OCI-LY7 (cell line): Measurements from ENCODE around the gene N4BP2. TPM values are rescaled to one million over a fixed set of nuclear protein-coding genes. Genes with fewer than 3 reads are reported as not detected.

Experiments
- BruUV-seq: library from RNA; stranded (reverse); fragments of 400-500 nt; replicated peaks from 2 replicates; lab custom pipeline; 2021; lab: Mats Ljungman, UMichigan
- CTCF ChIA-PET: fragments of 300-600 bp; sonication (Branson Sonifier 250); formaldehyde crosslinking; loops from one replicate; lab custom pipeline; 2022; ENCODE audit warnings: antibody characterized with exemption; ENCODE audit not compliant: unreplicated experiment; lab: Charles Lee
- POLR2A ChIA-PET: fragments of 300-600 bp; sonication (Branson Sonifier 250); formaldehyde crosslinking; loops from one replicate; lab custom pipeline; 2022; ENCODE audit warnings: antibody characterized with exemption; lab: Charles Lee
- DNase-seq: peaks from one replicate; pipeline ENCODE4 v3.0.0-alpha.2; 2015; ENCODE audit warnings: low spot score
- H2AFZ ChIP-seq: fragments of 200-600 bp; sonication (generic), shearing (Covaris generic); 2 replicates; pipeline ENCODE4 v1.6.1; 2014; ENCODE audit warnings: mild to moderate bottlenecking, antibody characterized with exemption, low read length, moderate library complexity
- H3K27ac ChIP-seq: fragments of 200-600 bp; sonication (generic); 2 replicates; pipeline ENCODE4 v1.5.1; 2014; ENCODE audit warnings: mixed run types, low read depth, mild to moderate bottlenecking, moderate library complexity, low read length, inconsistent platforms; ENCODE audit not compliant: poor library complexity, severe bottlenecking
- H3K36me3 ChIP-seq: fragments of 200-600 bp; sonication (generic); 2 replicates; pipeline ENCODE4 v1.6.1; 2014; ENCODE audit warnings: mild to moderate bottlenecking, antibody characterized with exemption, low read length, moderate library complexity, mixed read lengths; ENCODE audit not compliant: insufficient read depth
- H3K4me1 ChIP-seq: fragments of 200-600 bp; sonication (generic); 2 replicates; pipeline ENCODE4 v1.5.1; 2014; ENCODE audit warnings: mild to moderate bottlenecking, low read length; ENCODE audit not compliant: insufficient read depth, poor library complexity, severe bottlenecking
- H3K4me2 ChIP-seq: fragments of 200-600 bp; sonication (generic); 2 replicates; pipeline ENCODE4 v1.6.1; 2014; ENCODE audit warnings: mild to moderate bottlenecking, low read length
- H3K4me3 ChIP-seq: fragments of 200-600 bp; sonication (generic); 2 replicates; pipeline ENCODE4 v1.5.1; 2014; ENCODE audit warnings: mild to moderate bottlenecking, low read depth, low read length; ENCODE audit not compliant: poor library complexity, severe bottlenecking
- H3K79me2 ChIP-seq: fragments of 200-600 bp; sonication (generic); 2 replicates; pipeline ENCODE4 v1.6.1; 2016; ENCODE audit warnings: low read depth, mild to moderate bottlenecking, low read length, moderate library complexity, mixed read lengths; ENCODE audit not compliant: insufficient read depth
- H3K9me2 ChIP-seq: fragments of 200-600 bp; sonication (generic); 2 replicates; pipeline ENCODE4 v1.6.1; 2016; ENCODE audit warnings: mild to moderate bottlenecking, low read length, mixed read lengths; ENCODE audit not compliant: insufficient read depth
- H3K9me3 ChIP-seq: fragments of 200-600 bp; sonication (generic); 2 replicates; pipeline ENCODE4 v1.6.1; 2014; ENCODE audit warnings: mild to moderate bottlenecking, mixed run types, low read length, mixed read lengths
- H4K20me1 ChIP-seq: fragments of 200-600 bp; sonication (generic); 2 replicates; pipeline ENCODE4 v1.6.1; 2014; ENCODE audit warnings: mild to moderate bottlenecking, antibody characterized with exemption, low read length, moderate library complexity, mixed read lengths; ENCODE audit not compliant: insufficient read depth
- EZH2phosphoT487 ChIP-seq: fragments of 200-600 bp; sonication (generic); IDR thresholded peaks from 2 replicates; pipeline ENCODE4 v1.6.1; 2018; ENCODE audit warnings: low read depth, borderline replicate concordance, mild to moderate bottlenecking, mixed run types, antibody characterized with exemption, low read length, moderate library complexity, mixed read lengths
- intact Hi-C: fragments of 100-400 bp; cut with micrococcal nuclease; formaldehyde crosslinking; loops from one replicate; pipeline ENCODE4 v1.10.0; 2022; ENCODE audit not compliant: unreplicated experiment
- total RNA-seq, 2 experiments: library from RNA; depleted of rRNA in 1 of 2; stranded (reverse); fragments of >200 nt in 1 of 2; shearing (Covaris generic) in 1 of 2; gene quantifications; 2 replicates each; pipeline ENCODE4 v1.2.3, GENCODE V29; 2014 to 2022
- TF ChIP-seq, protein P1 (sequence below): fragments of 200-600 bp; sonication (generic); conservative IDR thresholded peaks from 2 replicates; pipeline ENCODE4 v1.5.1; 2014; ENCODE audit warnings: mild to moderate bottlenecking, antibody characterized with exemption, low read length, moderate library complexity, mixed read lengths

The N4BP2 gene
- total RNA-seq, 2 experiments from 2014 or later, result 11.4 to 17.8 TPM

DNA sequence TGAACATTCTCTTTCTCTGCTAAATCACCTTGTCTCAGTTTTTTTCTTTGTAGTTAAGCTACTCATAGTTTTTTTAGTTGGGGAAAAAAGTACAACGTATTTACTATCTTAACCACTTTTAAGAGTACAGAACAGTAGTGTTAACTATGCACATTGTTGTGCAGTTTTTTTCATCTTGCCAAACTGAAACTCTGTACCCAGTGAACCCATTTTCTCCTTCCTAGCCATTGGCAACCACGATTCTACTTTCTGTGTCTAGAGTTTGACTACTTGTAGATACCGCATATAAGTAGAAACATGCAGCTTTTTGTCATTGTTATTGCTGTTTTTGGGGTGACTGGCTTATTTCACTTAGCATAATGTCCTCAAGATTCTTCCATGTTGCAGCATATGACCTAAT, 10.0 kb downstream of the N4BP2 start:
- DNase-seq, result no peak
- H3K4me3 ChIP-seq, result no peak overlapping the region
- CTCF ChIA-PET, result no interaction called here
- no peak for TF ChIP-seq EZH2phosphoT487
- TF ChIP-seq, protein P1, sequence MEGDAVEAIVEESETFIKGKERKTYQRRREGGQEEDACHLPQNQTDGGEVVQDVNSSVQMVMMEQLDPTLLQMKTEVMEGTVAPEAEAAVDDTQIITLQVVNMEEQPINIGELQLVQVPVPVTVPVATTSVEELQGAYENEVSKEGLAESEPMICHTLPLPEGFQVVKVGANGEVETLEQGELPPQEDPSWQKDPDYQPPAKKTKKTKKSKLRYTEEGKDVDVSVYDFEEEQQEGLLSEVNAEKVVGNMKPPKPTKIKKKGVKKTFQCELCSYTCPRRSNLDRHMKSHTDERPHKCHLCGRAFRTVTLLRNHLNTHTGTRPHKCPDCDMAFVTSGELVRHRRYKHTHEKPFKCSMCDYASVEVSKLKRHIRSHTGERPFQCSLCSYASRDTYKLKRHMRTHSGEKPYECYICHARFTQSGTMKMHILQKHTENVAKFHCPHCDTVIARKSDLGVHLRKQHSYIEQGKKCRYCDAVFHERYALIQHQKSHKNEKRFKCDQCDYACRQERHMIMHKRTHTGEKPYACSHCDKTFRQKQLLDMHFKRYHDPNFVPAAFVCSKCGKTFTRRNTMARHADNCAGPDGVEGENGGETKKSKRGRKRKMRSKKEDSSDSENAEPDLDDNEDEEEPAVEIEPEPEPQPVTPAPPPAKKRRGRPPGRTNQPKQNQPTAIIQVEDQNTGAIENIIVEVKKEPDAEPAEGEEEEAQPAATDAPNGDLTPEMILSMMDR, result no peak
- no peak overlapping the region for H3K27ac ChIP-seq
- H2AFZ ChIP-seq, result no peak overlapping the region
- POLR2A ChIA-PET, result interaction anchor here (0.6 to 0.7 kb wide), 3 partner anchors 10 to 1207 kb away, joined by 3 to 5 read pairs (median 3); partner anchors contain the start of gene N4BP2
- H3K4me1 ChIP-seq, result no peaks in the 10 kb centered on the region
- intact Hi-C loops, result loop anchor here (5.0 kb wide), 1 partner anchor 66 kb away; no protein-coding TSS in a partner anchor
- no peak overlapping the region for H3K4me2 ChIP-seq
- H3K9me3 ChIP-seq, result no peaks in the 10 kb centered on the region
- BruUV-seq, result no TSS peak
- H4K20me1 ChIP-seq, result no peaks in the 10 kb centered on the region
- H3K36me3 ChIP-seq, result peaks cover 4% of the 10 kb centered on the region; the same call in 1 of the 2 replicates
- H3K79me2 ChIP-seq, result no peaks in the 10 kb centered on the region
- no peaks in the 10 kb centered on the region for H3K9me2 ChIP-seq

DNA sequence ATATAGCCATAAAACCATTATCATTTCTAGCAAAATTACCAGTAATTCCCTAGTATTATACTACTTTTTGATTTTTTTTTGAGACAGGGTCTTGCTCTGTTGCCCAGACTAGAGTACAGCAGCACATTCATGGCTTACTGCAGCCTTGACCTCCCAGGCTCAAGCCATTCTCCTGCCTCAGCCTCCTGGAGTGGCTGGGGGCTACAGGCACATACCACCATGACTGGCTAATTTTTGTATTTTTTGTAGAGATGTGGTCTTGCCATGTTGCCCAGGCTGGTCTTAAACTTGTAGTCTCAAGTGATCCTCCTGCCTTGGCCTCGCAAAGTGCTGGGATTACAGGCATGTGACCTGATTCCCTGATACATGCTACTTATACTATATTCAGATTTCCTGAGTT, 13.7 kb downstream of the N4BP2 start:
- no peaks in the 10 kb centered on the region for H3K9me2 ChIP-seq
- TF ChIP-seq, protein P1, result no peak
- TF ChIP-seq EZH2phosphoT487, result no peak
- H3K9me3 ChIP-seq, result no peaks in the 10 kb centered on the region
- H3K4me3 ChIP-seq, result no peak overlapping the region
- intact Hi-C loops, result no loop called here
- no peaks in the 10 kb centered on the region for H3K4me1 ChIP-seq
- ChIA-PET CTCF (no interaction called here), POLR2A (no interaction called here)
- H3K4me2 ChIP-seq, result no peak overlapping the region
- no peak for DNase-seq
- H3K27ac ChIP-seq, result no peak overlapping the region
- no peak overlapping the region for H2AFZ ChIP-seq
- H4K20me1 ChIP-seq, result no peaks in the 10 kb centered on the region
- no peaks in the 10 kb centered on the region for H3K79me2 ChIP-seq
- BruUV-seq, result no TSS peak
- H3K36me3 ChIP-seq, result peaks cover 16% of the 10 kb centered on the region

DNA sequence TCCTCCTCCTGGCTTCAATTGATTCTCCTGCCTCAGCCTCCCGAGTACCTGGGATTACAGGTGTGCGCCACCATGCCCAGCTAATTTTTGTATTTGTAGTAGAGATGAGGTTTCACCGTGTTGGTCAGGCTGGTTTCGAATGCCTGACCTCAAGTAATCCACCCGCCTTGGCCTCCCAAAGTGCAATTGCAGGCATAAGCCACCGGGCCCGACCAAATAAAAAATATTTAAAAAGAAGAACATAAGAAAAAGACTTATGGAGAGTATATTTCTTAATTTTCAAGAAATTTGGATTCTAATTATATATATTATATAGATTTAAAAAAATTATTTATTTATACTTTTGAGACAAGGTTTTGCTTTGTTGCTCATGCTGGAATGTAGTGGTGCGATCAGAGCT, 29.8 kb downstream of the N4BP2 start:
- CTCF ChIA-PET, result no interaction called here
- POLR2A ChIA-PET, result interaction anchor here (0.5 to 1.2 kb wide), 4 partner anchors 10 to 151 kb away, joined by 3 to 5 read pairs (median 3); no protein-coding TSS in a partner anchor
- H3K9me3 ChIP-seq, result no peaks in the 10 kb centered on the region

More for the DNA sequence above, 29.8 kb downstream of the N4BP2 start:
- BruUV-seq, result no TSS peak
- no peaks in the 10 kb centered on the region for H3K9me2 ChIP-seq
- H4K20me1 ChIP-seq, result no peaks in the 10 kb centered on the region
- no peak overlapping the region for H3K4me2 ChIP-seq
- no peak overlapping the region for H3K4me3 ChIP-seq
- H3K79me2 ChIP-seq, result no peaks in the 10 kb centered on the region
- DNase-seq, result no peak
- peaks cover 1% of the 10 kb centered on the region for H3K36me3 ChIP-seq
- no peaks in the 10 kb centered on the region for H3K4me1 ChIP-seq
- no peak for TF ChIP-seq EZH2phosphoT487
- TF ChIP-seq, protein P1, result no peak
- intact Hi-C loops, result loop anchor here (5.0 kb wide), 1 partner anchor 36 kb away; no protein-coding TSS in a partner anchor
- H3K27ac ChIP-seq, result no peak overlapping the region
- no peak overlapping the region for H2AFZ ChIP-seq
